Suppressor macrophage treated with lipopolysaccharide for 1 hour (primary cell): ENCODE results near the gene EPB41L3.
A peak's percentile ranks its signal among the peaks of the same experiment; 100 is the strongest.
"Not testable (repeated sequence)": the region's sequence is repeated elsewhere in the genome, so short reads cannot be mapped to it uniquely, and the experiment has no call there.

ENCODE experiments used
- DNase-seq, 3 donors: peaks; one replicate each; pipeline ENCODE4 v3.0.0-alpha.2; 2020 to 2022

Gene EPB41L3

GRCh38 chr18:5530629-5531178 lies 13.1 kb downstream of the EPB41L3 start:
- no peak for DNase-seq

GRCh38 chr18:5529471-5529870 lies 14.3 kb downstream of the EPB41L3 start:
- no peak for DNase-seq

- DNase-seq, result peak; percentile 69 to 76 (median 73)
These were observed 16.2 kb downstream of the EPB41L3 start for GRCh38 chr18:5527603-5528002.

- DNase-seq, result no peak
These were observed 19.1 kb downstream of the EPB41L3 start for GRCh38 chr18:5524660-5525059.

GRCh38 chr18:5521000-5521399 lies 22.8 kb downstream of the EPB41L3 start:
- DNase-seq, result no peak

- no peak for DNase-seq
These were observed 23.3 kb downstream of the EPB41L3 start for GRCh38 chr18:5520464-5520863.

GRCh38 chr18:5519448-5520298 lies 24.1 kb downstream of the EPB41L3 start:
- no peak for DNase-seq

GRCh38 chr18:5518899-5519371 lies 24.9 kb downstream of the EPB41L3 start:
- DNase-seq, result no peak

GRCh38 chr18:5518179-5518770 lies 25.5 kb downstream of the EPB41L3 start:
- no peak for DNase-seq

- no peak for DNase-seq
These were observed 27.0 kb downstream of the EPB41L3 start for GRCh38 chr18:5516841-5517240.

GRCh38 chr18:5515011-5515784 lies 28.6 kb downstream of the EPB41L3 start:
- peak; percentile 70 to 92 (median 82) for DNase-seq

GRCh38 chr18:5513947-5514346 lies 29.9 kb downstream of the EPB41L3 start:
- peak; percentile 55 to 82 (median 72) for DNase-seq

GRCh38 chr18:5512176-5512575 lies 31.6 kb downstream of the EPB41L3 start:
- DNase-seq, result no peak

GRCh38 chr18:5511541-5511940 lies 32.3 kb downstream of the EPB41L3 start:
- DNase-seq, result not testable (repeated sequence)

- DNase-seq, result peak; percentile 84 to 92 (median 85)
These were observed 33.5 kb downstream of the EPB41L3 start for GRCh38 chr18:5510135-5510846.

GRCh38 chr18:5508821-5509220 lies 35.0 kb downstream of the EPB41L3 start:
- DNase-seq, result no peak

- no peak for DNase-seq
These were observed 36.0 kb downstream of the EPB41L3 start for GRCh38 chr18:5507756-5508155.

GRCh38 chr18:5506174-5506573 lies 37.6 kb downstream of the EPB41L3 start:
- no peak for DNase-seq

GRCh38 chr18:5503740-5504139 lies 40.1 kb downstream of the EPB41L3 start:
- DNase-seq, result peak in 1 of 3 donors; percentile 35

GRCh38 chr18:5500158-5500939 lies 43.4 kb downstream of the EPB41L3 start:
- no peak for DNase-seq

GRCh38 chr18:5498452-5498851 lies 45.3 kb downstream of the EPB41L3 start:
- no peak for DNase-seq

- DNase-seq, result no peak
These were observed 47.5 kb downstream of the EPB41L3 start for GRCh38 chr18:5496305-5496704.
